ENCODE data around the gene DECR2. TPM values are rescaled to one million over a fixed set of nuclear protein-coding genes. Genes with fewer than 3 reads are reported as not detected.

Gene DECR2
- total and polyA plus RNA-seq, 11 donors: 6.9 to 20.6 (median 12.2) TPM

DNA sequence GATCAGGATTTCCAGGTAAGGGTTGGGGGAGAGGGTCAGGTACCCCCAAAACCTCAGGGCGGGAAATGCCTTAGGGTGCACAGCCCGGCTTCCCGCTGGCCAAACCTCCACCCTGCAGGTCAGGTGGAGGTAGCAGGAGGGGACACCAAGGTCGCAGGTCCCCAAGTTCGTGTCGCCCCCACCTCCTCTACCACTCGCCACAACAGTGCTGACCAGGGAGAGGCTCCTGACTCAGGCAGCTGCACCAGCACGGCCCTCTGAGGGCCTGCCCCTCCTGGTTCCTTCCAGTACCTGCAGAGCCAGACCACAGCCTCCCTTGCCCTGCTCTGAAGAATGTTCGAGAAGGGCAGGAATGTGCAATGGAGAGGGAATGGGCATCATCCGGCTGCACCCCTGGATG, 35.2 kb upstream of the DECR2 start:
- Histone ChIP-seq H3K9me3 (no peaks in the 10 kb centered on the region), H3K36me3 (peaks cover 0 to 33% (median 27%) of the 10 kb centered on the region in 9 donors), H3K27me3 (peaks cover 0 to 6% (median 0%) of the 10 kb centered on the region in 9 donors), H3K27ac (no peak overlapping the region), H3K4me3 (no peak overlapping the region), H3K4me1 (peaks cover 3 to 21% (median 15%) of the 10 kb centered on the region in 12 donors)
- ATAC-seq: no peak
- intact Hi-C loops (cut with DNase I): no loop called here
- WGBS, 4 donors: 73 to 91% (median 87%) methylated on average over 5 to 10 of the region's 10 CpGs
- no peak for TF ChIP-seq POLR2A (IDR thresholded peaks at IDR 0.05)
- TF ChIP-seq CTCF (IDR thresholded peaks at IDR 0.05): no peak
- no peak for DNase-seq

DNA sequence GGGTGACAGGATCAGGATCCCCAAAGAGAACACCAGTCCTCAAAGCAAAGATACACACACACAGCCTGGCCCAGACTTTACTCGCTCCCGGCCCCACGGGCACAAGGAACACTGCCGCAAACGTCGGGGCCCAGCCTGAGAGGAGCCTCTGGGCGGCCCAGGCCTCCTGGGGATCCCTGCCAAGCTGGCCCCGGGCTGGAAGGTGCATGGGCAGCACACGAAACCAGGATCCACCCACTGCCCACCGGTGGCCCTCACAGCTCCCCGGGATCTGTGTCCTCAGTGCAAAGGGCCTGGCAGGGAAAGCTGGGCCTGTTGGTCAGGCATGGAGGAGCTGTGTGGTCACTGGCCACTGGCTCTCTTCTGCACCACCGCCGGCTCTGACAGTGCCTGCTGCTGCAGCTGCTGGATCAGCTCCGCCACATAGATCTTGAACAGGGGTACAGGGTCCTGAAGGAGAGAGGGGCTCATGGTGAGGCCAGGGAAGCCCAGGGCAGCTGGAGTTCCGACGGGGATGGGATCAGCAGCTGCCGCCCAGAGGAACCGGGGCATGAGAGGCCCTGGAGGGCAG, 34.3 kb upstream of the DECR2 start:
- peaks cover 3 to 22% (median 15%) of the 10 kb centered on the region in 12 donors for H3K4me1 ChIP-seq
- intact Hi-C loops (cut with DNase I): no loop called here
- no peak for DNase-seq
- peaks cover 0 to 6% (median 0%) of the 10 kb centered on the region in 9 donors for H3K27me3 ChIP-seq
- TF ChIP-seq POLR2A (IDR thresholded peaks at IDR 0.05) (no peak), CTCF (IDR thresholded peaks at IDR 0.05) (no peak)
- H3K4me3 ChIP-seq: no peak overlapping the region
- H3K27ac ChIP-seq: no peak overlapping the region
- peaks cover 0 to 42% (median 28%) of the 10 kb centered on the region in 9 donors for H3K36me3 ChIP-seq
- no peaks in the 10 kb centered on the region for H3K9me3 ChIP-seq
- WGBS, 4 donors: 93 to 98% (median 96%) methylated on average over 16 to 18 of the region's 18 CpGs
- no peak for ATAC-seq

DNA sequence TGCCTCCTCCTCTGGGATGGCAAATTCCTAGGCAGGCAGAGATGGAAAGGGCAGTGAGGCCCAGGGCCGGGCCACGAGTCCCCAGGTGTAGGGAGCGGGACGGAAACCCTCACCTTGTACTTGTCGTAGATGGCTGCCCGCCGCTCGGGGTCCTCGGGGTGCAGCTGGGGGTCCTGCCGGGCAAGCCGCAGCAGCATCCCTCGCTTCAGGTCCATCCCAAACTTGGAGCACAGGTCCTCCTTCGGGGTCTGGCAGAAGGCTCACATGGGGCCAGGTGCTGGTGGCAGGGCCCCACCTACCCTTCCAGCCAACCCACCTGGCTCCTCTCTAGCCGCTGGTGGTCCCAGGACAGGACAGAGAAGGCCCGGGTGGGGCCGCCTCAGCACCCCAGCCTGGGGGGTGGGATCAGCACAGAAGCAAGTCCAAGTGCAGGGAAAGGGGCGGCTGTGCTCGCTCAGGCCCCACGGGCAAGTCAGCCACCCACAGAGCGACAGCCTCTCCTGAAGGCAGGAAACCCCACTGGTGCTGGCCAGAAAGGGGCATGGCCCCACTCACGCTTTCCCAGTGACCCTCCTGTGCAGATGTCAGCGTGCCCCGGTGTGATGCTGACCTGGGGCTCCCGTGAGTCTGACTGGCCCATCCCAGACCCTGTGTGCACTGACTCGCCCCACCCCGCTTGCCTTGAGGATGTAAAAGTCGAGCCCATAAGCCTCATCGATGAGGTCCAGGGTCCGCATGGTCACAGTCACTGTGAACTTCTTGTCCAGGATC, 33.1 kb upstream of the DECR2 start:
- DNase-seq (peak in 1 of 5 donors; percentile 29), ATAC-seq (no peak)
- Histone ChIP-seq H3K27me3 (peaks cover 0 to 3% (median 0%) of the 10 kb centered on the region in 9 donors), H3K36me3 (peaks cover 0 to 54% (median 34%) of the 10 kb centered on the region in 9 donors), H3K4me1 (peaks cover 3 to 22% (median 15%) of the 10 kb centered on the region in 12 donors), H3K4me3 (no peak overlapping the region), H3K27ac (no peak overlapping the region), H3K9me3 (no peaks in the 10 kb centered on the region)
- WGBS, 4 donors: 94 to 97% (median 96%) methylated on average over 25 to 29 of the region's 29 CpGs
- no peak for TF ChIP-seq POLR2A (IDR thresholded peaks at IDR 0.05)
- TF ChIP-seq CTCF (IDR thresholded peaks at IDR 0.05): no peak
- intact Hi-C loops (cut with DNase I): no loop called here

DNA sequence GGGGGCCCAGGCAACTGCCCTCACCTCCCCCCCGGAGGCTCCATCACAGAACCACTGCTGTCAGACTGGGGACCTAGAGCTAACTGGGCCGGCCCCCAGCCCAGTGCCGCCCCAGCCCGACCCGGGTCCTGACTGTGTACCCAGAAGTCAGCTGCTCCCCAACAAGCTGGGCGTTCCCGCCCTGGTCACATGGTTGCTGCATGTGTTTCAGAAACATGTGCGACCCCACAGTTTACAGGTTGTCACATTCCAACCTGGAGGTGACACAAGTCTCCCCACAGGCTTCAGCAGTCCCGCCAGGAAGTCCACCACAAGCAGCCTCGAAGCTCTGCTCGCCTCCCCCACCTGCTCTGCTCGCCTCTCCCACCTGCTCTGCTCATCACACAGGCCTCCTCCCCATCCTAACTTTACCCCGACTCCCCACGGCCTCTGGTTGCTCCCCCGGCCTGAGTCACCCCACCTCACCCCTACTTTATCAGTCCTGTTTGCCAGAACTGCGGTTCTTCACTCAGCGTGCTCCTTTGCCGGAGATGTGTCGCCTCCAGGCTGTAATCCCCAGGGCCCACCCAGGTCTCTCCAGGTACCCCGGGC, 32.3 kb upstream of the DECR2 start:
- H3K4me3 ChIP-seq: peak overlapping the region in 8 of 12 donors; percentile 45 to 61 (median 53)
- peaks cover 0 to 62% (median 40%) of the 10 kb centered on the region in 9 donors for H3K36me3 ChIP-seq
- H3K9me3 ChIP-seq: no peaks in the 10 kb centered on the region
- H3K27me3 ChIP-seq: peaks cover 0 to 3% (median 0%) of the 10 kb centered on the region in 9 donors
- 85 to 89% (median 85%) methylated on average over 20 of the region's 20 CpGs for WGBS, 4 donors
- intact Hi-C loops (cut with DNase I): no loop called here
- TF ChIP-seq CTCF (IDR thresholded peaks at IDR 0.05) (no peak), POLR2A (IDR thresholded peaks at IDR 0.05) (no peak)
- no peak overlapping the region for H3K27ac ChIP-seq
- no peak for ATAC-seq
- peak in 1 of 5 donors; percentile 60 for DNase-seq
- peaks cover 3 to 22% (median 15%) of the 10 kb centered on the region in 12 donors for H3K4me1 ChIP-seq
